NCI-H510A (cell line): Measurements from ENCODE around the gene RGPD3.
"Not testable (repeated sequence)": the region's sequence is repeated elsewhere in the genome, so short reads cannot be mapped to it uniquely, and the experiment has no call there.

ENCODE experiments used
- DNase-seq: peaks from one replicate; lab custom pipeline; 2025; lab: John Stamatoyannopoulos, UW

RGPD3 gene

GRCh38 chr2:106468107-106468506, at the start of gene RGPD3:
Gene RGPD3 (minus strand): TSS chr2:106468413. CDS start chr2:106468288, 125 bp downstream.
- not testable (repeated sequence) for DNase-seq

- no peak for DNase-seq
These were observed 49.1 kb upstream of the RGPD3 start for GRCh38 chr2:106517329-106517728.

- DNase-seq: no peak
These were observed 48.7 kb upstream of the RGPD3 start for GRCh38 chr2:106516864-106517263.

GRCh38 chr2:106516436-106516835, 48.2 kb upstream of the RGPD3 start:
- DNase-seq: no peak

- not testable (repeated sequence) for DNase-seq
These were observed 46.6 kb upstream of the RGPD3 start for GRCh38 chr2:106514827-106515226.

GRCh38 chr2:106513391-106513790, 45.2 kb upstream of the RGPD3 start:
- not testable (repeated sequence) for DNase-seq

GRCh38 chr2:106511934-106512333, 43.7 kb upstream of the RGPD3 start:
- not testable (repeated sequence) for DNase-seq

GRCh38 chr2:106511476-106511901, 43.3 kb upstream of the RGPD3 start:
- not testable (repeated sequence) for DNase-seq

- DNase-seq: not testable (repeated sequence)
These were observed 42.6 kb upstream of the RGPD3 start for GRCh38 chr2:106510791-106511190.

GRCh38 chr2:106509374-106509770, 41.2 kb upstream of the RGPD3 start:
- DNase-seq: not testable (repeated sequence)

GRCh38 chr2:106508660-106509373, 40.6 kb upstream of the RGPD3 start:
- DNase-seq: not testable (repeated sequence)

GRCh38 chr2:106506002-106506687, 37.9 kb upstream of the RGPD3 start:
- not testable (repeated sequence) for DNase-seq

- not testable (repeated sequence) for DNase-seq
These were observed 36.6 kb upstream of the RGPD3 start for GRCh38 chr2:106504787-106505186.

GRCh38 chr2:106504192-106504591, 36.0 kb upstream of the RGPD3 start:
- not testable (repeated sequence) for DNase-seq

- DNase-seq: not testable (repeated sequence)
These were observed 34.1 kb upstream of the RGPD3 start for GRCh38 chr2:106502351-106502750.

GRCh38 chr2:106500350-106500749, 32.1 kb upstream of the RGPD3 start:
- DNase-seq: not testable (repeated sequence)

GRCh38 chr2:106498549-106498948, 30.3 kb upstream of the RGPD3 start:
- DNase-seq: not testable (repeated sequence)

GRCh38 chr2:106492913-106493312, 24.7 kb upstream of the RGPD3 start:
- not testable (repeated sequence) for DNase-seq

- not testable (repeated sequence) for DNase-seq
These were observed 24.2 kb upstream of the RGPD3 start for GRCh38 chr2:106492399-106492798.

- not testable (repeated sequence) for DNase-seq
These were observed 21.5 kb upstream of the RGPD3 start for GRCh38 chr2:106489701-106490100.

- not testable (repeated sequence) for DNase-seq
These were observed 19.4 kb upstream of the RGPD3 start for GRCh38 chr2:106487386-106488191.
